ENCODE data around the gene MRPL50. TPM values are rescaled to one million over a fixed set of nuclear protein-coding genes. Genes with fewer than 3 reads are reported as not detected.

Gene MRPL50
- total and polyA plus RNA-seq, 2 experiments from 2014 or later = 25.5 to 59.0 TPM

DNA sequence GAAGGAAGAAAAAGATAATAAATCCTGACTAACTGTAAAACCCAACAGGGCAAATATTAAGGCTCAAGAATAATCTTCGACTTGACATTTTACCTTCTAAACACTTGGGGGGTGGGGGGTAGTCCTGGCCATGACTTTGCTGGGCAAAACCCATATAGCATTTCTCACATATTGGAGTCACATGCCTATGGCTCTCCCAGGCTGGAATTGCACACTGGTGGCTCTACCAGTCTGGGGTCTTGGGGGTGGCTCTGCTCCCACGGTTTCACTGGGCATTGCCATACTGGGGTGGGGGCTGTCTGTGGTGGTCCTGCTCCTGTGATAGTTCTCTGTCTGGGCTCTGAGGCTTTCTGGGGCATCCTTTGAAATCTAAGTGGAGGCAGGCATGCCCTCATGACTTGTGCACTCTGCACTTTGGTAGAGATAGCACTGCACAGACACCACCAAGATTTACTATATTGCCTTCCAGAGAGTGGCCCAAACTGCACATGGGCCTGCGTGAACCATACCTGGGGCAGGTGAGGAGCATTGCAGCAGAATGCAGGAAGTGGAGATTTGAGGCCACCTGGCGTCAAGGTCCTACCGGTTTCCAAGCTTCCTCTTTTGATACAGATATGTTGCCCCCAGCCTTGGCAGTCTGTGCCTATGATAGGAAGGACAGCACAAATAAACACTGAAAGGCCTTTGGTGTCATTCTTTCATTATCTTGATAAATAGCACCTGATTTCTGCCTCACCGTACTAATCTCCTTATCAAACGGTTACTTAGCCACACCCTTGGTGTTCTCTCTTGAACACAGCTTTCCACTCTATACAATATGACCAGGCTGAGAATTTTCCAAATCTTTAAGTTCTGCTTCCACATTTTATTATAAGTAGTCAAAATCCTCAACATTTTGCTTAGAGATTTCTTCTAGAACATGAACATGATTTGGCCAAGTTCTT is 43.4 kb downstream of the MRPL50 start:
- H3K4me3 Mint-ChIP-seq = no peak overlapping the region

DNA sequence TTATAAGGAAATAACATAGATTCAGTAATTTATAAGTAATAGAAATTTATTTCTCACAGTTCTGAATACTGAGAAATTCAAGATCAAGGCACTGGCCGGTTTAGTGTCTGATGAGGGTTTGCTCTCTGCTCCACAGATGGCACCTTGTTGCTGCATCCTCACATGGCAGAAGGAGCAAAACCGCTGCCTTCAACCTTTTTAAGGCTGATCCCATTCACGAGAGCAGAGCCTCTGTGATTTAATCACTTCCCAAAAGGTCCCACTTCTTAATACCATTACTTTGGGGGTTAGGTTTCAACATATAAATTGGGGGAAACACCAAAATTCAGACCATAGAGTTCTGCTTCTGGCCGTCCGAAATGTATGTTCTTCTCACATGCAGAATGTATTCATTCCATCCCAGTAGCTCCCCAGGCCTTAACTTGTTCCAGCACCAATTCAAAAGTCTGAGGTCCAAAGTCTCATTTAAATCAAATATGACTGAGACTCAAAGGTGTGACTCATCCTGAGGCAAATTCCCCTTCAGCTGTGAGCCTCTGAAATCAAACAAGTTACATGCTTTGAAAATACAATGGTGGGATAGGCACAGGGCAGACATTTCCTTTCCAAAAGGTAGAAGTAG is 44.2 kb downstream of the MRPL50 start:
- no peaks in the 10 kb centered on the region for H3K36me3 Mint-ChIP-seq (ENCODE audit: low read depth)
- no peak for ATAC-seq
- no peaks in the 10 kb centered on the region for H3K27me3 ChIP-seq (ENCODE audit: insufficient read depth)
- H3K36me3 ChIP-seq (ENCODE audit: insufficient read depth) = no peaks in the 10 kb centered on the region
- no peak overlapping the region for H3K27ac Mint-ChIP-seq
- peaks cover 4% of the 10 kb centered on the region for H3K27me3 Mint-ChIP-seq (ENCODE audit: insufficient read depth, low read depth, poor library complexity)
- H3K9me2 ChIP-seq (ENCODE audit: insufficient read depth) = peaks cover 10% of the 10 kb centered on the region; the same call in 1 of the 2 replicates
- no peak overlapping the region for H3K4me3 ChIP-seq
- H4K20me1 ChIP-seq (replicated peaks; ENCODE audit: insufficient read depth) = no peaks in the 10 kb centered on the region
- no peak overlapping the region for H3K4me2 ChIP-seq
- no peaks in the 10 kb centered on the region for H3K4me1 ChIP-seq (ENCODE audit: insufficient read depth)
- no peak overlapping the region for H3K4me3 Mint-ChIP-seq
- H3K9me3 Mint-ChIP-seq = peaks cover 3% of the 10 kb centered on the region; the same call in 1 of the 3 replicates
- no peaks in the 10 kb centered on the region for H3F3A ChIP-seq (replicated peaks; ENCODE audit: low read depth)
- no peak overlapping the region for H2AFZ ChIP-seq
- H3K4me1 Mint-ChIP-seq = no peaks in the 10 kb centered on the region
- no peak overlapping the region for H3K27ac ChIP-seq (ENCODE audit: low read depth)
- H3K79me2 ChIP-seq (replicated peaks; ENCODE audit: insufficient read depth) = no peaks in the 10 kb centered on the region
- DNase-seq (ENCODE audit: low spot score) = no peak
- TF ChIP-seq ZNF331 (CRISPR knock-in tag; IDR thresholded peaks at IDR 0.05; ENCODE audit: low read depth) (no peak), CREB1 (CRISPR knock-in tag; IDR thresholded peaks at IDR 0.05; ENCODE audit: low read depth) (no peak), STAT1 (IDR thresholded peaks at IDR 0.05; ENCODE audit: unreplicated experiment) (no peak), ZNF462 (CRISPR knock-in tag; IDR thresholded peaks at IDR 0.05) (no peak), EZH2phosphoT487 (IDR thresholded peaks at IDR 0.05; ENCODE audit: unreplicated experiment) (no peak), CTCF (conservative IDR thresholded peaks at IDR 0.05; ENCODE audit: low read depth in 2 of 2) (no peak), NANOG (IDR thresholded peaks at IDR 0.05; ENCODE audit: borderline replicate concordance) (no peak), POLR2AphosphoS5 (IDR thresholded peaks at IDR 0.05; ENCODE audit: low read depth) (no peak), JUNB (IDR thresholded peaks at IDR 0.05; ENCODE audit: unreplicated experiment) (no peak), ZNF114 (CRISPR knock-in tag; IDR thresholded peaks at IDR 0.05) (no peak)

More for the DNA sequence above, 43.4 kb downstream of the MRPL50 start:
- peaks cover 3% of the 10 kb centered on the region; the same call in 1 of the 3 replicates for H3K9me3 Mint-ChIP-seq
- Histone ChIP-seq H3F3A (replicated peaks; ENCODE audit: low read depth) (no peaks in the 10 kb centered on the region), H3K4me1 (ENCODE audit: insufficient read depth) (no peaks in the 10 kb centered on the region), H3K4me3 (no peak overlapping the region), H3K79me2 (replicated peaks; ENCODE audit: insufficient read depth) (no peaks in the 10 kb centered on the region), H3K36me3 (ENCODE audit: insufficient read depth) (no peaks in the 10 kb centered on the region), H3K9me2 (ENCODE audit: insufficient read depth) (peaks cover 10% of the 10 kb centered on the region; the same call in 1 of the 2 replicates), H4K20me1 (replicated peaks; ENCODE audit: insufficient read depth) (no peaks in the 10 kb centered on the region), H2AFZ (no peak overlapping the region), H3K27me3 (ENCODE audit: insufficient read depth) (no peaks in the 10 kb centered on the region), H3K4me2 (no peak overlapping the region), H3K27ac (ENCODE audit: low read depth) (no peak overlapping the region)
- DNase-seq (ENCODE audit: low spot score) (no peak), ATAC-seq (no peak)
- no peaks in the 10 kb centered on the region for H3K4me1 Mint-ChIP-seq
- TF ChIP-seq NANOG (IDR thresholded peaks at IDR 0.05; ENCODE audit: borderline replicate concordance) (no peak), EZH2phosphoT487 (IDR thresholded peaks at IDR 0.05; ENCODE audit: unreplicated experiment) (no peak), CREB1 (CRISPR knock-in tag; IDR thresholded peaks at IDR 0.05; ENCODE audit: low read depth) (no peak), POLR2AphosphoS5 (IDR thresholded peaks at IDR 0.05; ENCODE audit: low read depth) (no peak), ZNF114 (CRISPR knock-in tag; IDR thresholded peaks at IDR 0.05) (no peak)
- no peaks in the 10 kb centered on the region for H3K36me3 Mint-ChIP-seq (ENCODE audit: low read depth)
- no peak overlapping the region for H3K27ac Mint-ChIP-seq
- H3K27me3 Mint-ChIP-seq (ENCODE audit: insufficient read depth, low read depth, poor library complexity) = peaks cover 4% of the 10 kb centered on the region

All from GM23338 (cell line).